ENCODE data around the gene CIAO3.

The CIAO3 gene

GRCh38 chr16:775236-775796, 34.5 kb upstream of the CIAO3 start:
- DNase-seq: no peak

- no peak for DNase-seq
These were observed 33.5 kb upstream of the CIAO3 start for GRCh38 chr16:774086-775001.

- DNase-seq: no peak
These were observed 32.2 kb upstream of the CIAO3 start for GRCh38 chr16:772959-773358.

- DNase-seq: no peak
These were observed 29.6 kb upstream of the CIAO3 start for GRCh38 chr16:770411-770810.

- no peak for DNase-seq
These were observed 29.1 kb upstream of the CIAO3 start for GRCh38 chr16:769934-770333.

GRCh38 chr16:769184-769784, 28.5 kb upstream of the CIAO3 start:
- DNase-seq: no peak

- DNase-seq: no peak
These were observed 27.6 kb upstream of the CIAO3 start for GRCh38 chr16:768428-768827.

- no peak for DNase-seq
These were observed 27.0 kb upstream of the CIAO3 start for GRCh38 chr16:767743-768235.

GRCh38 chr16:766820-767640, 26.2 kb upstream of the CIAO3 start:
- no peak for DNase-seq

- DNase-seq: no peak
These were observed 25.4 kb upstream of the CIAO3 start for GRCh38 chr16:766008-766819.

GRCh38 chr16:765488-765865, 24.7 kb upstream of the CIAO3 start:
- DNase-seq: no peak

- DNase-seq: no peak
These were observed 24.2 kb upstream of the CIAO3 start for GRCh38 chr16:764848-765487.

GRCh38 chr16:764184-764750, 23.5 kb upstream of the CIAO3 start:
- DNase-seq: no peak

- DNase-seq: no peak
These were observed 22.8 kb upstream of the CIAO3 start for GRCh38 chr16:763369-764183.

GRCh38 chr16:762595-763268, 21.9 kb upstream of the CIAO3 start:
- DNase-seq: no peak

GRCh38 chr16:761625-762513, 21.1 kb upstream of the CIAO3 start:
- no peak for DNase-seq

- DNase-seq: no peak
These were observed 19.9 kb upstream of the CIAO3 start, which contains the start of gene MSLN for GRCh38 chr16:760545-761343. Gene MSLN, plus strand, starts transcription at chr16:760734. Its CDS starts 1,947 bp downstream, at chr16:762681.

GRCh38 chr16:760065-760464, 19.3 kb upstream of the CIAO3 start:
- no peak for DNase-seq

Data from NCI-H2029 treated with DMSO at 0.1 percent for 48 hours (cell line).